ENCODE measurements around the gene NINJ2. TPM values are rescaled to one million over a fixed set of nuclear protein-coding genes. Genes with fewer than 3 reads are reported as not detected.

NINJ2 gene
- total RNA-seq, 4 donors from 2014 or later, result 0.49 to 7.2 (median 2.0) TPM

GRCh38 chr12:570921-571794 lies 92.1 kb downstream of the NINJ2 start:
- intact Hi-C loops (cut with DNase I), result loop anchor here (5.0 to 10.0 kb wide), 2 partner anchors 381 to 1014 kb away; no protein-coding TSS in a partner anchor
- Histone ChIP-seq H3K4me3 (replicated peaks in 1 of 3) (peak overlapping the region in 1 of 3 donors; percentile 3), H3K27ac (peak overlapping the region; percentile 17 to 79 (median 52)), H3K9me3 (no peaks in the 10 kb centered on the region), H3K27me3 (peaks cover 3% of the 10 kb centered on the region), H3K4me1 (peaks cover 8 to 35% of the 10 kb centered on the region in 2 donors), H3K36me3 (no peaks in the 10 kb centered on the region)
- WGBS, 2 donors, result 43 to 45% methylated on average over 20 to 22 of the region's 22 CpGs
- peak; percentile 75 to 80 for DNase-seq
- TF ChIP-seq CTCF (IDR thresholded peaks at IDR 0.05) (no peak), POLR2A (IDR thresholded peaks at IDR 0.05) (no peak)

- intact Hi-C loops (cut with DNase I), result loop anchor here (5.0 to 10.0 kb wide), 2 partner anchors 382 to 1014 kb away; no protein-coding TSS in a partner anchor
- TF ChIP-seq CTCF (IDR thresholded peaks at IDR 0.05), result no peak
- no peak for TF ChIP-seq POLR2A (IDR thresholded peaks at IDR 0.05)
- Histone ChIP-seq H3K27ac (peak overlapping the region; percentile 17 to 79 (median 52)), H3K27me3 (peaks cover 3% of the 10 kb centered on the region), H3K36me3 (no peaks in the 10 kb centered on the region), H3K9me3 (no peaks in the 10 kb centered on the region), H3K4me1 (peaks cover 8 to 28% of the 10 kb centered on the region in 2 donors), H3K4me3 (replicated peaks in 1 of 3) (peak overlapping the region in 1 of 3 donors; percentile 37)
- peak; percentile 32 to 36 for DNase-seq
- WGBS, 2 donors, result 40 to 42% methylated on average over 1 to 14 of the region's 22 CpGs
Measured at GRCh38 chr12:570435-570920, 92.8 kb downstream of the NINJ2 start.

- peak overlapping the region in 2 of 3 donors; percentile 52 to 79 for H3K27ac ChIP-seq
- no peaks in the 10 kb centered on the region for H3K36me3 ChIP-seq
- peaks cover 3% of the 10 kb centered on the region for H3K27me3 ChIP-seq
- TF ChIP-seq POLR2A (IDR thresholded peaks at IDR 0.05) (no peak), CTCF (IDR thresholded peaks at IDR 0.05) (peak; percentile 79 to 93 (median 86))
- DNase-seq, result peak; percentile 77 to 82
- H3K4me1 ChIP-seq, result peaks cover 8 to 26% of the 10 kb centered on the region in 2 donors
- no peaks in the 10 kb centered on the region for H3K9me3 ChIP-seq
- intact Hi-C loops (cut with DNase I), result loop anchor here (5.0 to 10.0 kb wide), 5 partner anchors 182 to 1015 kb away; partner anchors contain the start of gene WNK1
- WGBS, 2 donors, result 0 to 1% methylated on average over 21 to 33 of the region's 44 CpGs
- H3K4me3 ChIP-seq (replicated peaks in 1 of 3), result peak overlapping the region in 1 of 3 donors; percentile 37
Measured at GRCh38 chr12:569803-570434, 93.3 kb downstream of the NINJ2 start.

GRCh38 chr12:569091-569676 lies 94.1 kb downstream of the NINJ2 start:
- peaks cover 8 to 26% of the 10 kb centered on the region in 2 donors for H3K4me1 ChIP-seq
- no peaks in the 10 kb centered on the region for H3K9me3 ChIP-seq
- WGBS, 2 donors, result 75 to 80% methylated on average over 5 to 6 of the region's 6 CpGs
- intact Hi-C loops (cut with DNase I), result loop anchor here (5.0 to 10.0 kb wide), 3 partner anchors 183 to 526 kb away; partner anchors contain the start of gene WNK1
- H3K4me3 ChIP-seq (replicated peaks in 1 of 3), result no peak overlapping the region
- TF ChIP-seq POLR2A (IDR thresholded peaks at IDR 0.05) (no peak), CTCF (IDR thresholded peaks at IDR 0.05) (no peak)
- no peak for DNase-seq
- no peak overlapping the region for H3K27ac ChIP-seq
- no peaks in the 10 kb centered on the region for H3K36me3 ChIP-seq
- H3K27me3 ChIP-seq, result peaks cover 3% of the 10 kb centered on the region
